Smooth muscle cell (in vitro differentiated cells): ENCODE results near the gene SLC2A9. TPM values are rescaled to one million over a fixed set of nuclear protein-coding genes. Genes with fewer than 3 reads are reported as not detected.

Experiments used
- DNase-seq: peaks from one replicate; lab custom pipeline; 2025; ENCODE audit not compliant: unreplicated experiment; lab: John Stamatoyannopoulos, UW
- H2AFZ ChIP-seq: fragments of 200-600 bp; sonication (generic); 2 replicates; pipeline ENCODE4 v1.6.0; 2016; ENCODE audit warnings: antibody characterized with exemption, low read depth, mild to moderate bottlenecking
- H3F3A ChIP-seq: fragments of 200-600 bp; sonication (generic); 2 replicates; pipeline ENCODE4 v1.6.0; 2017; ENCODE audit warnings: antibody characterized with exemption, low read depth
- H3K27ac ChIP-seq: fragments of 200-600 bp; sonication (generic); 2 replicates; pipeline ENCODE4 v1.5.1; 2016; ENCODE audit warnings: low read depth, mild to moderate bottlenecking
- H3K27me3 ChIP-seq: fragments of 200-600 bp; sonication (generic); 2 replicates; pipeline ENCODE4 v1.6.1; 2016; ENCODE audit warnings: low read depth, mild to moderate bottlenecking
- H3K36me3 ChIP-seq: fragments of 200-600 bp; sonication (generic); 2 replicates; pipeline ENCODE4 v1.5.1; 2016; ENCODE audit warnings: low read depth
- H3K4me1 ChIP-seq: fragments of 200-600 bp; sonication (generic); 2 replicates; pipeline ENCODE4 v1.5.1; 2016; ENCODE audit warnings: low read depth
- H3K4me2 ChIP-seq: fragments of 200-600 bp; sonication (generic); 2 replicates; pipeline ENCODE4 v1.6.0; 2016; ENCODE audit warnings: mild to moderate bottlenecking
- H3K4me3 ChIP-seq: fragments of 200-600 bp; sonication (generic); 2 replicates; pipeline ENCODE4 v1.5.1; 2016; ENCODE audit warnings: mild to moderate bottlenecking
- H3K79me2 ChIP-seq: fragments of 200-600 bp; sonication (generic); 2 replicates; pipeline ENCODE4 v1.6.0; 2016; ENCODE audit warnings: low read depth, mild to moderate bottlenecking
- H3K9ac ChIP-seq: fragments of 200-600 bp; sonication (generic); 2 replicates; pipeline ENCODE4 v1.6.0; 2016; ENCODE audit warnings: low read depth
- H3K9me3 ChIP-seq: fragments of 200-600 bp; sonication (generic); replicated peaks from 2 replicates; pipeline ENCODE4 v1.5.1; 2016; ENCODE audit warnings: low read depth
- H4K20me1 ChIP-seq: fragments of 200-600 bp; sonication (generic); 2 replicates; pipeline ENCODE4 v1.6.0; 2016; ENCODE audit warnings: low read depth
- WGBS: methylation state at CpG from one replicate; pipeline ENCODE4 v1.1.7; 2016; ENCODE audit warnings: low lambda C conversion rate; 5-methylcytosine and 5-hydroxymethylcytosine counted together
- polyA plus RNA-seq: library from polyadenylated mRNA; unstranded; fragments of >200 nt; fragmentation: Nextera tagmentation; extraction: Ambion mirVana; gene quantifications from 2 replicates; pipeline ENCODE4 v1.2.1, GENCODE V29; 2016
- total RNA-seq: library from RNA; depleted of rRNA; stranded (reverse); fragments of >200 nt; gene quantifications from 2 replicates; pipeline ENCODE4 v1.2.3, GENCODE V29; 2014
- TF ChIP-seq, protein P1 (sequence below): fragments of 200-600 bp; sonication (generic); IDR thresholded peaks from 2 replicates; pipeline ENCODE4 v1.5.1; 2017; ENCODE audit warnings: borderline replicate concordance, mild to moderate bottlenecking, antibody characterized with exemption; ENCODE audit not compliant: insufficient read depth, poor library complexity, severe bottlenecking

Gene SLC2A9
- total RNA-seq (2.2 and 3.5 TPM in 2 replicates), polyA plus RNA-seq (1.3 and 3.2 TPM in 2 replicates)

DNA sequence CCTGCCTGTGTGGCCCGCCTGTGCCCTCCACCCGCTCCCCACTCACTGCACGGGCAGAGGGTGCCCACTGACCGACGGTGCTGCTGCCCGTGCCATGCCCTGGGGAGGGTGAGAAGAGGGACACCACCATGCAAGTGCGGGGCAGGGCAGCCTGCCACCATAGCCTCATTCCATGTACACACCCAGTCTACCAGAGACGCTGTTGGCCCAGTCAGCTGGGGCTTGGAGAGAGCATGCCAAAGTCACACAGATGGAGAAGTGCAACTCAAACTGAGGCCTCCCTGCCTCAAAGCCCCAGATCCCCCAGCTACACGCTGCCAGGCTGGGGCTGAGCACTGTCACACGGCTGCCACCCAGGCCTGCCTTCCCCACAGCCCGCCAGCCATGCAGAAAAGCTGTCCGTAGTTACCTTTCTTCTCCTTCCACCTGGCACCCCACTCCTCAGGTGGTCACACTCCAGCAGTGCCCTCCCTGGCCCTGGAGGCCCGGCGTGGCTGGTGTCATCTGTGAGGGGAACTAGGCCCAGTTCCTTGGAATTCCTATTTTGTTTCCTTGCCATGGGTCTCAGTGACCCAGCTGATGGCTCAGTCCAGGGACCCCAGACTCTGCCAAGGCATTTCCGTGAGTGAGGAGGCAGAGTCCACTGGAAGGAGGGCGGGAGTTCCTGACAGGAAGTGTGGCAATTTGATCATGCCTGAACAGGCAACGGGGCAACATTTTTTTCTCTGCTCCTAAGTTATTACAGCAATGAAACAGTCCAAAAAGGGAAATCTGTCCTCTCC, at the start of gene SLC2A9:
Gene SLC2A9 (minus strand): TSS at position 627 of the 782 bp plus-strand sequence. CDS start 68 bp downstream, at position 559.
- DNase-seq: no peak
- H3F3A ChIP-seq: peaks cover 6% of the 10 kb centered on the region
- H3K27me3 ChIP-seq: no peaks in the 10 kb centered on the region
- H3K36me3 ChIP-seq: no peaks in the 10 kb centered on the region
- H3K4me1 ChIP-seq: no peaks in the 10 kb centered on the region
- no peaks in the 10 kb centered on the region for H3K9me3 ChIP-seq
- H3K27ac ChIP-seq: no peak within 1 kb of the TSS
- no peak within 1 kb of the TSS for H3K9ac ChIP-seq
- no peaks in the 10 kb centered on the region for H4K20me1 ChIP-seq
- H3K4me2 ChIP-seq: no peak within 1 kb of the TSS
- 81% methylated on average over 17 of the region's 17 CpGs for WGBS
- H3K4me3 ChIP-seq: no peak within 1 kb of the TSS
- H3K79me2 ChIP-seq: no peaks in the 10 kb centered on the region
- TF ChIP-seq, protein P1, sequence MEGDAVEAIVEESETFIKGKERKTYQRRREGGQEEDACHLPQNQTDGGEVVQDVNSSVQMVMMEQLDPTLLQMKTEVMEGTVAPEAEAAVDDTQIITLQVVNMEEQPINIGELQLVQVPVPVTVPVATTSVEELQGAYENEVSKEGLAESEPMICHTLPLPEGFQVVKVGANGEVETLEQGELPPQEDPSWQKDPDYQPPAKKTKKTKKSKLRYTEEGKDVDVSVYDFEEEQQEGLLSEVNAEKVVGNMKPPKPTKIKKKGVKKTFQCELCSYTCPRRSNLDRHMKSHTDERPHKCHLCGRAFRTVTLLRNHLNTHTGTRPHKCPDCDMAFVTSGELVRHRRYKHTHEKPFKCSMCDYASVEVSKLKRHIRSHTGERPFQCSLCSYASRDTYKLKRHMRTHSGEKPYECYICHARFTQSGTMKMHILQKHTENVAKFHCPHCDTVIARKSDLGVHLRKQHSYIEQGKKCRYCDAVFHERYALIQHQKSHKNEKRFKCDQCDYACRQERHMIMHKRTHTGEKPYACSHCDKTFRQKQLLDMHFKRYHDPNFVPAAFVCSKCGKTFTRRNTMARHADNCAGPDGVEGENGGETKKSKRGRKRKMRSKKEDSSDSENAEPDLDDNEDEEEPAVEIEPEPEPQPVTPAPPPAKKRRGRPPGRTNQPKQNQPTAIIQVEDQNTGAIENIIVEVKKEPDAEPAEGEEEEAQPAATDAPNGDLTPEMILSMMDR: no peak
- no peak within 1 kb of the TSS for H2AFZ ChIP-seq

DNA sequence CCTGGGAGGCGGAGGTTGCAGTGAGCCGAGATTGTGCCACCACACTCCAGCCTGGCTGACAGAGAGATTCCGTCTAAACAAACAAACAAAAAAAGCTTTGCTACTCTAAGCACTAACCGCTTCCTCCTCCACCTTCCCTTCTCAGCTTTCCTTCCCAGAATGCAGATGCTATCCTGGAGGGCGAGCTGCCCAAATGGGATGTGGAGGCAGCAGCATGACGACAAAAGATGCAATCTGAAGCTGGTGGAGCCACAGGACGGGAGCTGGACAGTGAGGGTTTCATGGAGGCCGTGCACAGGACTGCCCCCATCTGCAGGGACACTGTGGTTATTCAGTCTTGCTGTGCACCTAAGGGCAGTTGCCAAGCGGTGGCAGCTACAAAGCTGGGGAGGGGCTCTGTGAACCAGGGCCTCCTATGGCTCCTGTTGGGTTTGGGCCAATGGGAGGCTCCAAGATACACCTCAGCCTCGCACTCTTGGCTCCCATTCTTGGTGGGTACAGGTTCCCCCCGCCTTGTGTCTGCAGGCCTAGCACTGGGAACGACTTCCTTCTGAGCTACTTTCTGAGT, 47.9 kb upstream of the SLC2A9 start:
- Histone ChIP-seq H3K9ac (no peak overlapping the region), H2AFZ (no peak overlapping the region), H3K27ac (no peak overlapping the region), H3K4me2 (no peak overlapping the region), H3K79me2 (no peaks in the 10 kb centered on the region), H3K27me3 (no peaks in the 10 kb centered on the region), H3K9me3 (no peaks in the 10 kb centered on the region), H4K20me1 (peaks cover 5% of the 10 kb centered on the region), H3K4me3 (no peak overlapping the region), H3F3A (peaks cover 9% of the 10 kb centered on the region), H3K4me1 (no peaks in the 10 kb centered on the region), H3K36me3 (peaks cover 4% of the 10 kb centered on the region)
- TF ChIP-seq, protein P1: no peak
- DNase-seq: no peak
- 94% methylated on average over 12 of the region's 12 CpGs for WGBS

DNA sequence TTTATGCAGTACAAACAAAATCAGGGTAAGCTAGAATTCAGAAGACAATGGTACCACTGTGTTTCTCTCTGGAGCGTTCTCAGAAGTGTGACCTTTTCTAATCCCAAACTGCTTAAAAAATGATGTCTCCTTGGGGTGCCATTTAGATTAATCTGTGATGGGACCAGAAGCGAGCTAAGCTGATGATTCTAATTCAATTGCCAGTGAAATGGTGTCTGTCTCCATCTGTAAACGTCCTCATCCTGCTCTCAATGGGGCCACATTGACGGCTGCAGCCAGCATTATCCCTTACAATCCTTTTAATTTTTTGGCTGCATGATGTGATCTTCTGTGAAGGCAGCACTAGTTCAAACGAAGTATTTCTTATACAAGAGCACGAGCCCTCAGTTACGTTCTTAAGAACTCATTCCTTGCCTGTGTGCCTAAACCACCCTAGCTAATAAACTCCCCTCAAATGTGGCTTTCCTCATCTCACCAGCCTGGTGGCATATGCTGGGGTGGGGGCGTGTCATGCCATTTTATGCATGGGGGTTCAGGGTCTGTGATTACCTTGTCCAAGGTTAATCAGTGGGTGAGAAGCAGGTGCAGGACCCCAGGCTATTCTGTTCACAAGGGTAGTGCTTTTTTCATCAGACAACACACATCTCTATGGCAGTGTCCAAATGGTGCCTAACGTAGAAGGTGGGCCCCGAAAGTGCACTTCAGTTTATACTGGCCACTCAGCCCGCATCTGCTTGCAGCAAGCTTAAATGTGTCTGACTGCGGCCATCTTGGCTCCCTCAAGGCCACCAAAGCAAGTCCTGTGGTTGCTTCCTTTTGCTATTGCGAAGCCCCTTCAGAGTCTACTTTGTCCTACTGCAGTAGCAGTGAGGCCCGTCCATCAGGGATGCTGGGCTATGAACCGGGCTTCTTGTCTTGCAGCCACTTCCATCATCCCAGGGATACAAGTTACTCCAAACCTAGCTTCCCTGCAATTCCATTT, 45.7 kb upstream of the SLC2A9 start:
- Histone ChIP-seq H3K79me2 (no peaks in the 10 kb centered on the region), H3K9ac (no peak overlapping the region), H3K27me3 (no peaks in the 10 kb centered on the region), H3K36me3 (no peaks in the 10 kb centered on the region), H3K4me2 (no peak overlapping the region), H2AFZ (no peak overlapping the region), H3F3A (no peaks in the 10 kb centered on the region), H3K27ac (no peak overlapping the region), H4K20me1 (no peaks in the 10 kb centered on the region), H3K4me1 (peaks cover 6% of the 10 kb centered on the region), H3K4me3 (no peak overlapping the region), H3K9me3 (no peaks in the 10 kb centered on the region)
- WGBS: 94% methylated on average over 15 of the region's 15 CpGs
- DNase-seq: no peak
- TF ChIP-seq, protein P1: no peak
